HEK293 (cell line): ENCODE measurements around the gene AIG1.

Experiments
- CTCF ChIA-PET: fragments of 350-600 bp; formaldehyde crosslinking; extraction: SDS; loops from one replicate; lab custom pipeline; 2021; ENCODE audit warnings: antibody characterized with exemption; lab: Yijun Ruan, JAX
- POLR2A ChIA-PET: fragments of 300-600 bp; formaldehyde crosslinking; extraction: SDS; loops from one replicate; lab custom pipeline; 2020; ENCODE audit warnings: antibody characterized with exemption, inconsistent platforms; lab: Yijun Ruan, JAX
- H3K27ac ChIP-seq: fragments of 200-500 bp; sonication (Bioruptor generic); 2 replicates; pipeline ENCODE4 v1.5.1; 2014; ENCODE audit warnings: low read depth, low read length, control low read depth, inconsistent platforms; ENCODE audit errors: extremely low read depth
- H3K36me3 ChIP-seq, 2 experiments: fragments of 200-500 bp in 1 of 2; sonication (Bioruptor generic) in 1 of 2; 1 replicate in 1 of 2; 2 replicates in 1 of 2; pipeline ENCODE4 v1.5.1; 2014 to 2017; ENCODE audit warnings: inconsistent platforms in 2 of 2, low read length in 2 of 2; ENCODE audit not compliant: control insufficient read depth in 2 of 2, insufficient read depth in 1 of 2
- H3K4me1 ChIP-seq: fragments of 200-500 bp; sonication (Bioruptor generic); 2 replicates; pipeline ENCODE4 v1.5.1; 2014; ENCODE audit warnings: mild to moderate bottlenecking, low read length, inconsistent platforms; ENCODE audit not compliant: control insufficient read depth, insufficient read depth
- H3K4me3 ChIP-seq: 2 replicates; pipeline ENCODE4 v1.5.1; 2011; ENCODE audit warnings: low read depth, mild to moderate bottlenecking, control low read depth, low read length, moderate library complexity
- H3K9me3 ChIP-seq: fragments of 200-500 bp; sonication (Bioruptor generic); 2 replicates; pipeline ENCODE4 v1.5.1; 2014; ENCODE audit warnings: low read depth, low read length, inconsistent platforms; ENCODE audit not compliant: control insufficient read depth, insufficient read depth
- GLI2 ChIP-seq: fragments of 450-650 bp; formaldehyde crosslinking; IDR thresholded peaks from 2 replicates; pipeline ENCODE4; 2017; ENCODE audit warnings: missing biosample characterization, missing genetic modification characterization, low read depth, borderline replicate concordance
- GLIS2 ChIP-seq: fragments of 450-650 bp; formaldehyde crosslinking; IDR thresholded peaks from 2 replicates; pipeline ENCODE4 v1.5.1; 2016; ENCODE audit warnings: missing biosample characterization, missing genetic modification characterization
- MEIS1 ChIP-seq: sonication (generic); formaldehyde crosslinking; IDR thresholded peaks from 2 replicates; pipeline ENCODE4 v1.8.1; 2022; ENCODE audit warnings: missing genetic modification reagents, mild to moderate bottlenecking, borderline replicate concordance
- PRDM4 ChIP-seq: fragments of 450-650 bp; formaldehyde crosslinking; IDR thresholded peaks from 2 replicates; pipeline ENCODE4 v1.5.1; 2017; ENCODE audit warnings: missing biosample characterization, missing genetic modification characterization
- SALL2 ChIP-seq: fragments of 450-650 bp; formaldehyde crosslinking; IDR thresholded peaks from 2 replicates; pipeline ENCODE4 v1.5.0; 2017; ENCODE audit warnings: missing biosample characterization, mild to moderate bottlenecking, missing genetic modification characterization, borderline replicate concordance
- ZBTB7A ChIP-seq: fragments of 450-650 bp; formaldehyde crosslinking; IDR thresholded peaks from 2 replicates; pipeline ENCODE4 v1.5.1; 2016; ENCODE audit warnings: low read depth, missing biosample characterization, missing genetic modification characterization
- ZFP41 ChIP-seq: fragments of 450-650 bp; formaldehyde crosslinking; IDR thresholded peaks from 2 replicates; pipeline ENCODE4 v1.5.1; 2016; ENCODE audit warnings: missing biosample characterization, missing genetic modification characterization, borderline replicate concordance
- ZNF121 ChIP-seq: fragments of 450-650 bp; formaldehyde crosslinking; IDR thresholded peaks from 2 replicates; pipeline ENCODE4 v1.5.1; 2016; ENCODE audit warnings: missing biosample characterization, missing genetic modification characterization
- ZNF214 ChIP-seq: fragments of 450-650 bp; formaldehyde crosslinking; IDR thresholded peaks from 2 replicates; pipeline ENCODE4 v1.5.1; 2017; ENCODE audit warnings: missing biosample characterization, mild to moderate bottlenecking, missing genetic modification characterization, borderline replicate concordance
- ZNF311 ChIP-seq: fragments of 450-650 bp; formaldehyde crosslinking; IDR thresholded peaks from 2 replicates; pipeline ENCODE4 v1.5.1; 2017; ENCODE audit warnings: missing biosample characterization, missing genetic modification characterization, borderline replicate concordance
- ZNF596 ChIP-seq: fragments of 450-650 bp; IDR thresholded peaks from 2 replicates; pipeline ENCODE4 v1.5.0; 2018; ENCODE audit warnings: missing biosample characterization, mild to moderate bottlenecking, missing genetic modification characterization, moderate library complexity
- ZNF629 ChIP-seq: fragments of 450-650 bp; formaldehyde crosslinking; IDR thresholded peaks from 2 replicates; pipeline ENCODE4 v1.5.1; 2017; ENCODE audit warnings: missing biosample characterization, missing genetic modification characterization
- ZNF658 ChIP-seq: fragments of 450-650 bp; formaldehyde crosslinking; IDR thresholded peaks from 2 replicates; pipeline ENCODE4; 2016; ENCODE audit warnings: missing biosample characterization, missing genetic modification characterization
- ZNF670 ChIP-seq: fragments of 450-650 bp; formaldehyde crosslinking; IDR thresholded peaks from 2 replicates; pipeline ENCODE4 v1.5.1; 2016; ENCODE audit warnings: missing biosample characterization, missing genetic modification characterization, low read depth
- ZNF704 ChIP-seq: fragments of 450-650 bp; formaldehyde crosslinking; IDR thresholded peaks from 2 replicates; pipeline ENCODE4 v1.5.1; 2016; ENCODE audit warnings: missing biosample characterization, missing genetic modification characterization
- ZNF776 ChIP-seq: fragments of 450-650 bp; formaldehyde crosslinking; IDR thresholded peaks from 2 replicates; pipeline ENCODE4 v1.5.0; 2017; ENCODE audit warnings: missing biosample characterization, missing genetic modification characterization, borderline replicate concordance
- ZNF792 ChIP-seq: fragments of 450-650 bp; formaldehyde crosslinking; IDR thresholded peaks from 2 replicates; pipeline ENCODE4 v1.5.1; 2016; ENCODE audit warnings: missing biosample characterization, missing genetic modification characterization
- ZNF843 ChIP-seq: fragments of 450-650 bp; formaldehyde crosslinking; IDR thresholded peaks from 2 replicates; pipeline ENCODE4 v1.5.1; 2016; ENCODE audit warnings: missing biosample characterization, missing genetic modification characterization
- TF ChIP-seq, protein P1 (sequence below): fragments of 450-650 bp; formaldehyde crosslinking; IDR thresholded peaks from 2 replicates; pipeline ENCODE4 v1.5.1; 2016; ENCODE audit warnings: missing biosample characterization, missing genetic modification characterization

AIG1 gene

GRCh38 chr6:143361536-143362191 lies 301.0 kb downstream of the AIG1 start:
- POLR2A ChIA-PET: no interaction called here
- no peak overlapping the region for H3K4me3 ChIP-seq
- H3K36me3 ChIP-seq: no peaks in the 10 kb centered on the region
- TF ChIP-seq ZNF214 (tag by site-specific recombination) (no peak), ZNF311 (tag by site-specific recombination) (no peak), ZNF704 (no peak), ZNF658 (no peak), MEIS1 (CRISPR knock-in tag) (no peak), ZNF792 (tag by site-specific recombination) (no peak), ZNF121 (tag by site-specific recombination) (no peak), PRDM4 (no peak), ZFP41 (tag by site-specific recombination) (no peak), SALL2 (tag by site-specific recombination) (no peak), ZNF843 (tag by site-specific recombination) (no peak), GLI2 (no peak)
- TF ChIP-seq, protein P1, sequence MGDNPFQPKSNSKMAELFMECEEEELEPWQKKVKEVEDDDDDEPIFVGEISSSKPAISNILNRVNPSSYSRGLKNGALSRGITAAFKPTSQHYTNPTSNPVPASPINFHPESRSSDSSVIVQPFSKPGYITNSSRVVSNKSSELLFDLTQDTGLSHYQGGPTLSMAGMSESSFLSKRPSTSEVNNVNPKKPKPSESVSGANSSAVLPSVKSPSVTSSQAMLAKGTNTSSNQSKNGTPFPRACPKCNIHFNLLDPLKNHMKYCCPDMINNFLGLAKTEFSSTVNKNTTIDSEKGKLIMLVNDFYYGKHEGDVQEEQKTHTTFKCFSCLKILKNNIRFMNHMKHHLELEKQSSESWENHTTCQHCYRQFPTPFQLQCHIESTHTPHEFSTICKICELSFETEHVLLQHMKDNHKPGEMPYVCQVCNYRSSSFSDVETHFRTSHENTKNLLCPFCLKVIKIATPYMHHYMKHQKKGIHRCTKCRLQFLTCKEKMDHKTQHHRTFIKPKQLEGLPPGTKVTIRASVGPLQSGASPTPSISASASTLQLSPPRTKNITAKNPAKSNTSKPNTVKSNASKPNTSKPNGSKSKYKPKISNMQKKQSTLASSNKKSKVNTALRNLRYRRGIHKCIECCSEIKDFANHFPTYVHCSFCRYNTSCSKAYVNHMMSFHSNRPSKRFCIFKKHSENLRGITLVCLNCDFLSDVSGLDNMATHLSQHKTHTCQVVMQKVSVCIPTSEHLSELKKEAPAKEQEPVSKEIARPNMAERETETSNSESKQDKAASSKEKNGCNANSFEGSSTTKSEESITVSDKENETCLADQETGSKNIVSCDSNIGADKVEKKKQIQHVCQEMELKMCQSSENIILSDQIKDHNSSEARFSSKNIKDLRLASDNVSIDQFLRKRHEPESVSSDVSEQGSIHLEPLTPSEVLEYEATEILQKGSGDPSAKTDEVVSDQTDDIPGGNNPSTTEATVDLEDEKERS (tag by site-specific recombination): no peak
- H3K27ac ChIP-seq: no peak overlapping the region
- H3K9me3 ChIP-seq: no peaks in the 10 kb centered on the region
- CTCF ChIA-PET: no interaction called here
- H3K4me1 ChIP-seq: no peaks in the 10 kb centered on the region

DNA sequence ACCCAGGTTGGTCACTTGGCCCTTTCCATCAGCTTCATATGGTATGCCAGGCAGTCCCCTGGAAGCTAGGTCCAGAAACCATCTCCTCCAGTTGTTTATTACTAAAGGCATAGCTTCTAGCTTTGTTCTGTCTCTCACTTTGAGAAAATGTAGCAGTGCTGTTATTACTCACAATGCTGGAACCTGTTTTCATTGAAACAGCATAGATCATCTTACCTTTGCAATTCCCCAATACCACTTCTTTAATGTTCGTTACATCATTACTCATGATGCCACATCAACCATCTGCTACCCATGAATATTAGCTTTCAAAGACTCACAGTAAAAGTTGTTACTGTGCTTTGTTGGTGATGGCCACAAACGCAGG lies 301.5 kb downstream of the AIG1 start:
- CTCF ChIA-PET: interaction anchor here (0.6 kb wide), 1 partner anchor 109 kb away, joined by 3 read pairs; no protein-coding TSS in a partner anchor
- POLR2A ChIA-PET: no interaction called here
- no peaks in the 10 kb centered on the region for H3K4me1 ChIP-seq
- H3K36me3 ChIP-seq: no peaks in the 10 kb centered on the region
- H3K27ac ChIP-seq: no peak overlapping the region
- no peak overlapping the region for H3K4me3 ChIP-seq
- no peak for TF ChIP-seq GLIS2
- no peak for TF ChIP-seq ZNF629 (tag by site-specific recombination)
- H3K9me3 ChIP-seq: no peaks in the 10 kb centered on the region

- Histone ChIP-seq H3K9me3 (no peaks in the 10 kb centered on the region), H3K4me1 (no peaks in the 10 kb centered on the region)
- POLR2A ChIA-PET: no interaction called here
- TF ChIP-seq ZNF596 (no peak), ZNF704 (no peak), ZNF776 (no peak), ZNF629 (tag by site-specific recombination) (no peak), ZNF670 (no peak), ZBTB7A (tag by site-specific recombination) (no peak)
- TF ChIP-seq, all 188 proteins: peak for 0
- Histone ChIP-seq H3K36me3 (no peaks in the 10 kb centered on the region), H3K4me3 (no peak overlapping the region), H3K27ac (no peak overlapping the region)
- CTCF ChIA-PET: interaction anchor here (0.6 kb wide), 1 partner anchor 11 kb away, joined by 4 read pairs; no protein-coding TSS in a partner anchor
Measured at GRCh38 chr6:143363299-143363698, 302.6 kb downstream of the AIG1 start.
